HL-60 (cell line): Measurements from ENCODE around the gene CLEC18A.

Source experiments
- DNase-seq, 2 experiments: peaks; one replicate each; pipeline ENCODE4 v3.0.0-alpha.2; 2010 to 2020; ENCODE audit warnings: low read depth in 1 of 2, low spot score in 1 of 2
- H3K27ac ChIP-seq: fragments of 250-450 bp; sonication (Bioruptor Pico); replicated peaks from 2 replicates; pipeline ENCODE4 v1.5.1; 2020; ENCODE audit warnings: mild to moderate bottlenecking, moderate library complexity
- H3K27me3 ChIP-seq: fragments of 250-450 bp; sonication (Bioruptor Pico); 2 replicates; pipeline ENCODE4 v1.5.1; 2021; ENCODE audit warnings: mild to moderate bottlenecking, moderate library complexity; ENCODE audit not compliant: insufficient read depth, poor library complexity, severe bottlenecking
- H3K4me3 ChIP-seq: replicated peaks from 2 replicates; pipeline ENCODE4 v1.5.1; 2011; ENCODE audit warnings: mild to moderate bottlenecking, control low read depth, low read length; ENCODE audit not compliant: insufficient read depth
- CTCF ChIP-seq: IDR thresholded peaks from one replicate; pipeline ENCODE4 v1.5.1; 2011; ENCODE audit warnings: low read length, control low read depth, inconsistent platforms; ENCODE audit not compliant: insufficient read depth
- GABPA ChIP-seq: IDR thresholded peaks from 2 replicates; pipeline ENCODE4 v1.6.1; 2012; ENCODE audit warnings: low read depth
- POLR2AphosphoS5 ChIP-seq: IDR thresholded peaks from 2 replicates; pipeline ENCODE4 v1.6.1; 2012; ENCODE audit warnings: low read depth
- REST ChIP-seq: IDR thresholded peaks from 2 replicates; pipeline ENCODE4 v1.6.1; 2012; ENCODE audit warnings: low read depth; ENCODE audit not compliant: insufficient replicate concordance
- SPI1 ChIP-seq: IDR thresholded peaks from 2 replicates; pipeline ENCODE4 v1.6.1; 2012; ENCODE audit warnings: low read depth, mild to moderate bottlenecking, borderline replicate concordance

The CLEC18A gene

GRCh38 chr16:69910964-69911363 lies 40.2 kb upstream of the CLEC18A start:
- Histone ChIP-seq H3K27ac (no peak overlapping the region), H3K4me3 (no peak overlapping the region), H3K27me3 (no peaks in the 10 kb centered on the region)
- no peak for TF ChIP-seq GABPA
- TF ChIP-seq REST, result no peak
- DNase-seq, result no peak

GRCh38 chr16:69916462-69916861 lies 34.7 kb upstream of the CLEC18A start:
- no peak overlapping the region for H3K27ac ChIP-seq
- no peak for TF ChIP-seq GABPA
- no peak for TF ChIP-seq POLR2AphosphoS5
- TF ChIP-seq CTCF, result no peak
- no peak for TF ChIP-seq SPI1
- no peak for TF ChIP-seq REST
- no peaks in the 10 kb centered on the region for H3K27me3 ChIP-seq
- no peak overlapping the region for H3K4me3 ChIP-seq
- DNase-seq, result no peak

- DNase-seq, result no peak
- H3K4me3 ChIP-seq, result no peak overlapping the region
- no peak overlapping the region for H3K27ac ChIP-seq
- TF ChIP-seq POLR2AphosphoS5, result no peak
- no peak for TF ChIP-seq CTCF
- TF ChIP-seq GABPA, result no peak
- no peak for TF ChIP-seq SPI1
- TF ChIP-seq REST, result no peak
- H3K27me3 ChIP-seq, result no peaks in the 10 kb centered on the region
Measured at GRCh38 chr16:69917311-69917710, 33.8 kb upstream of the CLEC18A start.

- Histone ChIP-seq H3K27me3 (no peaks in the 10 kb centered on the region), H3K27ac (no peak overlapping the region), H3K4me3 (no peak overlapping the region)
- no peak for DNase-seq
- TF ChIP-seq REST, result no peak
- no peak for TF ChIP-seq CTCF
- TF ChIP-seq GABPA, result no peak
- TF ChIP-seq SPI1, result no peak
- no peak for TF ChIP-seq POLR2AphosphoS5
Measured at GRCh38 chr16:69917739-69918138, 33.4 kb upstream of the CLEC18A start.
